KMS-11 (cell line): ENCODE data around the gene SPAG4.

ENCODE experiments used
- H2AFZ ChIP-seq: fragments of 200-600 bp; sonication (generic); 2 replicates; pipeline ENCODE4 v1.6.1; 2016; ENCODE audit warnings: antibody characterized with exemption, mixed run types, low read depth
- H3K27ac ChIP-seq: fragments of 200-600 bp; sonication (generic); 2 replicates; pipeline ENCODE4 v1.6.1; 2016; ENCODE audit warnings: mild to moderate bottlenecking, mixed run types
- H3K27me3 ChIP-seq: fragments of 200-600 bp; sonication (generic); 2 replicates; pipeline ENCODE4 v1.6.1; 2017; ENCODE audit warnings: mild to moderate bottlenecking, low read depth, mixed run types, moderate library complexity; ENCODE audit not compliant: insufficient read depth
- H3K36me3 ChIP-seq: fragments of 200-600 bp; sonication (generic); 2 replicates; pipeline ENCODE4 v1.6.1; 2017; ENCODE audit warnings: mild to moderate bottlenecking, mixed run types; ENCODE audit not compliant: insufficient read depth
- H3K4me1 ChIP-seq: fragments of 200-600 bp; sonication (generic); 2 replicates; pipeline ENCODE4 v1.6.1; 2016; ENCODE audit warnings: mild to moderate bottlenecking, low read depth, mixed run types; ENCODE audit not compliant: poor library complexity, severe bottlenecking
- H3K4me2 ChIP-seq: fragments of 200-600 bp; sonication (generic); 2 replicates; pipeline ENCODE4 v1.7.0; 2016; ENCODE audit warnings: mild to moderate bottlenecking, mixed run types
- H3K4me3 ChIP-seq: fragments of 200-600 bp; sonication (generic); IDR thresholded peaks from 2 replicates; pipeline ENCODE4 v1.6.1; 2017; ENCODE audit warnings: low read depth, low read length, mixed read lengths; ENCODE audit not compliant: insufficient read depth
- H3K79me2 ChIP-seq: fragments of 200-600 bp; sonication (generic); 2 replicates; pipeline ENCODE4 v1.6.1; 2016; ENCODE audit warnings: low read depth, mixed run types; ENCODE audit not compliant: insufficient read depth
- H3K9ac ChIP-seq: fragments of 200-600 bp; sonication (generic); 2 replicates; pipeline ENCODE4 v1.6.1; 2016; ENCODE audit warnings: mild to moderate bottlenecking, mixed run types
- H4K20me1 ChIP-seq: fragments of 200-600 bp; sonication (generic); 2 replicates; pipeline ENCODE4 v1.6.1; 2016; ENCODE audit warnings: mild to moderate bottlenecking, mixed run types; ENCODE audit not compliant: insufficient read depth
- CTCF ChIP-seq: fragments of 200-600 bp; sonication (generic); conservative IDR thresholded peaks from 2 replicates; pipeline ENCODE4 v1.6.1; 2017; ENCODE audit warnings: low read depth, mild to moderate bottlenecking, antibody characterized with exemption, low read length, moderate library complexity, mixed read lengths

SPAG4 gene

DNA sequence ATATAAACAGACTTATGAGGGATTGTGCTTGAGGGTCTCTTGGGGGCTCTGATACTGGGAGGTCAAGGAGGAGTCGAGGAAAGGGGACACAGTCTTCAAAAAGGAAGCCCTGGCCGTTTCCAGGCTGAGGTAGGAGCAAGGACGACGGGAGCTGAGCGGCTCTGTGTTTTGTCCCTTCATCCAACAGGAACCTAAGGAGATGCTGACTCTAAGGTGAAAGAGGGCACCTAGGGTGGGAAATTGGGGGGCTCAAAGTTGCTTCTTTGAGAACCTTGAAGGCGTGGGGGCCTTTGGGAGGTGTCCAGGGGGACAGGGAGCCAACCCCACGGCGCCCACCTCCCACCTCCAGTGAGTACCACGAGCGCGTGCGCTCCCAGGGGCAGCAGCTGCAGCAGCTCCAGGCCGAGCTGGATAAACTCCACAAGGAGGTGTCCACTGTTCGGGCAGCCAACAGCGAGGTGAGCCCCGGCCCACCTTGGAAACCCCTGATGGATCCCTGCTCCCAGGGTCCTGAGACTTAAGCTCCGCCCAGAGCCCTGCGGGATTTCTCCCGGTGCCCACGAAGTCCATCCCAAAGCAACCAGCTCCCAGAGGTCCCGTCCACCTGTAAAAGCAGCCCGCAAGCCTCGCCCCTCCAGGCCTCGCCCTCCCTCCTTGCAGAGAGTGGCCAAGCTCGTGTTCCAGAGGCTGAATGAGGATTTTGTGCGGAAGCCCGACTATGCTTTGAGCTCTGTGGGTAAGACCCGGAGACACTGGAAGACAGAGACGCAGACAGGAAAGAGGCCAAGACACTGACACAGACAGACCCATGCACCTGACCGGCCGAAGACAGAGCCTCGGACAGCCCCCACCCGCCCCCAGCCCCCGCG, 2.9 kb downstream of the SPAG4 start:
- Histone ChIP-seq H3K4me1 (peaks cover 47% of the 10 kb centered on the region), H3K79me2 (no peaks in the 10 kb centered on the region), H2AFZ (peak overlapping the region; percentile 20; the same call in 1 of the 2 replicates), H3K27ac (no peak overlapping the region), H3K9ac (peak overlapping the region; percentile 2; the same call in 1 of the 2 replicates), H3K36me3 (no peaks in the 10 kb centered on the region), H3K4me3 (no peak overlapping the region), H4K20me1 (no peaks in the 10 kb centered on the region), H3K27me3 (no peaks in the 10 kb centered on the region), H3K4me2 (peak overlapping the region; percentile 78)
- TF ChIP-seq CTCF, result no peak

GRCh38 chr20:35619196-35620095, 3.8 kb downstream of the SPAG4 start:
- Histone ChIP-seq H3K4me1 (peaks cover 38% of the 10 kb centered on the region), H3K36me3 (no peaks in the 10 kb centered on the region), H3K27me3 (no peaks in the 10 kb centered on the region), H2AFZ (peak overlapping the region; percentile 69), H4K20me1 (no peaks in the 10 kb centered on the region), H3K9ac (peak overlapping the region; percentile 49; the same call in 1 of the 2 replicates), H3K79me2 (no peaks in the 10 kb centered on the region), H3K4me2 (peak overlapping the region; percentile 30), H3K27ac (peak overlapping the region; percentile 7; the same call in 1 of the 2 replicates), H3K4me3 (no peak overlapping the region)
- peak; percentile 88 for TF ChIP-seq CTCF

GRCh38 chr20:35620818-35621559, 5.4 kb downstream of the SPAG4 start:
- no peak overlapping the region for H3K4me3 ChIP-seq
- H2AFZ ChIP-seq, result no peak overlapping the region
- H3K4me1 ChIP-seq, result peaks cover 24% of the 10 kb centered on the region
- no peaks in the 10 kb centered on the region for H3K79me2 ChIP-seq
- no peak overlapping the region for H3K27ac ChIP-seq
- H3K27me3 ChIP-seq, result no peaks in the 10 kb centered on the region
- H3K4me2 ChIP-seq, result no peak overlapping the region
- no peaks in the 10 kb centered on the region for H4K20me1 ChIP-seq
- H3K9ac ChIP-seq, result no peak overlapping the region
- TF ChIP-seq CTCF, result 0 out of 2 replicates have a peak, but pooled peaks have one; percentile 16
- no peaks in the 10 kb centered on the region for H3K36me3 ChIP-seq

- TF ChIP-seq CTCF, result peak; percentile 2; the same call in 1 of the 2 replicates
- Histone ChIP-seq H2AFZ (no peak overlapping the region), H3K4me2 (no peak overlapping the region)
These were observed 5.9 kb downstream of the SPAG4 start for GRCh38 chr20:35621560-35621946.

More at GRCh38 chr20:35621560-35621946, 5.9 kb downstream of the SPAG4 start:
- H3K27me3 ChIP-seq, result no peaks in the 10 kb centered on the region
- no peaks in the 10 kb centered on the region; the same call in 1 of the 2 replicates for H3K36me3 ChIP-seq
- H3K27ac ChIP-seq, result no peak overlapping the region
- H3K4me3 ChIP-seq, result no peak overlapping the region
- H3K79me2 ChIP-seq, result no peaks in the 10 kb centered on the region
- H3K4me1 ChIP-seq, result peaks cover 23% of the 10 kb centered on the region
- H3K9ac ChIP-seq, result no peak overlapping the region
- no peaks in the 10 kb centered on the region for H4K20me1 ChIP-seq
